H9 (cell line): ENCODE results near the gene BRCA2. TPM values are rescaled to one million over a fixed set of nuclear protein-coding genes. Genes with fewer than 3 reads are reported as not detected.

Experiments
- DNase-seq: peaks from one replicate; pipeline ENCODE4 v3.0.0-alpha.2; 2017
- H2AFZ ChIP-seq: one replicate; pipeline ENCODE4 v1.6.1; 2013; ENCODE audit warnings: mild to moderate bottlenecking, low read length, control low read depth, moderate library complexity
- H2AK5ac ChIP-seq: 2 replicates; pipeline ENCODE4 v1.6.1; 2013; ENCODE audit warnings: low read length, control low read depth, mixed read lengths; ENCODE audit not compliant: insufficient read length
- H2BK120ac ChIP-seq: one replicate; pipeline ENCODE4 v1.6.1; 2013; ENCODE audit warnings: low read depth, mild to moderate bottlenecking, low read length, control low read depth, inconsistent platforms; ENCODE audit not compliant: poor library complexity, severe bottlenecking
- H2BK12ac ChIP-seq: 2 replicates; pipeline ENCODE4 v1.6.1; 2013; ENCODE audit warnings: low read length, control low read depth, mixed read lengths, low read depth; ENCODE audit not compliant: insufficient read length
- H2BK15ac ChIP-seq: 2 replicates; pipeline ENCODE4 v1.6.1; 2013; ENCODE audit warnings: low read depth, low read length, control low read depth
- H2BK20ac ChIP-seq: one replicate; pipeline ENCODE4 v1.6.1; 2013; ENCODE audit warnings: low read depth, mild to moderate bottlenecking, low read length, control low read depth, inconsistent platforms; ENCODE audit not compliant: poor library complexity, severe bottlenecking
- H2BK5ac ChIP-seq: 2 replicates; pipeline ENCODE4 v1.6.1; 2013; ENCODE audit warnings: low read length, control low read depth, mixed read lengths; ENCODE audit not compliant: insufficient read length
- H3K14ac ChIP-seq: 2 replicates; pipeline ENCODE4 v1.6.1; 2013; ENCODE audit warnings: low read length, control low read depth; ENCODE audit not compliant: insufficient read depth
- H3K18ac ChIP-seq: 2 replicates; pipeline ENCODE4 v1.6.1; 2013; ENCODE audit warnings: low read depth, mild to moderate bottlenecking, mixed read lengths, low read length, control low read depth; ENCODE audit not compliant: insufficient read length
- H3K23ac ChIP-seq: 2 replicates; pipeline ENCODE4 v1.6.1; 2013; ENCODE audit warnings: low read length, control low read depth, mixed read lengths, low read depth; ENCODE audit not compliant: insufficient read length
- H3K23me2 ChIP-seq: 2 replicates; pipeline ENCODE4 v1.6.1; 2013; ENCODE audit warnings: low read depth, mild to moderate bottlenecking, mixed read lengths, low read length, control low read depth; ENCODE audit not compliant: insufficient read length, poor library complexity, severe bottlenecking
- H3K27ac ChIP-seq: 2 replicates; pipeline ENCODE4 v1.5.1; 2013; ENCODE audit warnings: low read length, control low read depth, mixed read lengths, low read depth; ENCODE audit not compliant: insufficient read length
- H3K27me3 ChIP-seq: 2 replicates; pipeline ENCODE4 v1.6.1; 2013; ENCODE audit warnings: low read length, control low read depth, inconsistent platforms; ENCODE audit not compliant: insufficient read depth
- H3K4ac ChIP-seq: 2 replicates; pipeline ENCODE4 v1.6.1; 2013; ENCODE audit warnings: low read depth, mild to moderate bottlenecking, control low read depth, inconsistent platforms, low read length, moderate library complexity
- H3K4me1 ChIP-seq: 2 replicates; pipeline ENCODE4 v1.6.1; 2013; ENCODE audit warnings: low read length, control low read depth, inconsistent platforms; ENCODE audit not compliant: insufficient read depth
- H3K4me2 ChIP-seq: 2 replicates; pipeline ENCODE4 v1.6.1; 2013; ENCODE audit warnings: low read length, control low read depth, mixed read lengths; ENCODE audit not compliant: insufficient read length, insufficient read depth
- H3K56ac ChIP-seq: 2 replicates; pipeline ENCODE4 v1.6.1; 2013; ENCODE audit warnings: low read depth, mild to moderate bottlenecking, mixed read lengths, low read length, control low read depth; ENCODE audit not compliant: insufficient read length
- H3K79me1 ChIP-seq: 2 replicates; pipeline ENCODE4 v1.6.1; 2013; ENCODE audit warnings: low read depth, mild to moderate bottlenecking, moderate library complexity, low read length, control low read depth, inconsistent platforms; ENCODE audit not compliant: insufficient read depth, poor library complexity, severe bottlenecking
- H3K79me2 ChIP-seq: 2 replicates; pipeline ENCODE4 v1.6.1; 2013; ENCODE audit warnings: low read length, control low read depth, inconsistent platforms; ENCODE audit not compliant: insufficient read depth
- H3K9ac ChIP-seq: 2 replicates; pipeline ENCODE4 v1.6.1; 2013; ENCODE audit warnings: low read length, control low read depth, mixed read lengths; ENCODE audit not compliant: insufficient read length; ENCODE audit errors: extremely low read depth
- H3K9me3 ChIP-seq: one replicate; pipeline ENCODE4 v1.6.1; 2013; ENCODE audit warnings: low read depth, low read length, inconsistent platforms; ENCODE audit not compliant: control insufficient read depth
- H3T11ph ChIP-seq: one replicate; pipeline ENCODE4 v1.6.1; 2013; ENCODE audit warnings: mild to moderate bottlenecking, low read length, control low read depth, inconsistent platforms
- H4K20me1 ChIP-seq: one replicate; pipeline ENCODE4 v1.6.1; 2013; ENCODE audit not compliant: control insufficient read depth, insufficient read length, insufficient read depth
- H4K5ac ChIP-seq: 2 replicates; pipeline ENCODE4 v1.6.1; 2013; ENCODE audit warnings: low read depth, mild to moderate bottlenecking, mixed read lengths, low read length, control low read depth; ENCODE audit not compliant: insufficient read length
- H4K8ac ChIP-seq: replicated peaks from 2 replicates; pipeline ENCODE4 v1.6.1; 2013; ENCODE audit warnings: low read length, control low read depth, mixed read lengths, low read depth; ENCODE audit not compliant: insufficient read length
- H4K91ac ChIP-seq: 2 replicates; pipeline ENCODE4 v1.6.1; 2013; ENCODE audit warnings: low read depth, mild to moderate bottlenecking, moderate library complexity, mixed read lengths, low read length, control low read depth; ENCODE audit not compliant: insufficient read length
- H3K27ac Mint-ChIP-seq, 3 experiments: 2 replicates in 2 of 3; 3 replicates in 1 of 3; pipeline ENCODE4 v1.8.0; 2020 to 2021; ENCODE audit warnings: mixed read lengths in 3 of 3, mild to moderate bottlenecking in 1 of 3, moderate library complexity in 1 of 3
- H3K27me3 Mint-ChIP-seq: 2 replicates; pipeline ENCODE4 v1.8.0; 2021; ENCODE audit warnings: low read depth, mild to moderate bottlenecking, moderate library complexity, mixed read lengths
- H3K36me3 Mint-ChIP-seq, 3 experiments: 2 replicates in 2 of 3; 3 replicates in 1 of 3; pipeline ENCODE4 v1.8.0; 2020 to 2021; ENCODE audit warnings: low read depth in 3 of 3, mixed read lengths in 3 of 3; ENCODE audit not compliant: insufficient read depth in 1 of 3
- H3K4me1 Mint-ChIP-seq, 2 experiments: 2 replicates each; pipeline ENCODE4 v1.8.0; 2020; ENCODE audit warnings: mixed read lengths in 2 of 2
- H3K4me3 Mint-ChIP-seq, 2 experiments: 2 replicates in 1 of 2; 3 replicates in 1 of 2; pipeline ENCODE4 v1.8.0; 2020 to 2021; ENCODE audit warnings: mild to moderate bottlenecking in 2 of 2, mixed read lengths in 2 of 2, moderate library complexity in 1 of 2
- H3K9me3 Mint-ChIP-seq, 2 experiments: 2 replicates in 1 of 2; 3 replicates in 1 of 2; pipeline ENCODE4 v1.8.0; 2020; ENCODE audit warnings: mild to moderate bottlenecking in 2 of 2, mixed read lengths in 2 of 2, moderate library complexity in 1 of 2
- WGBS: extraction: QIAGEN DNeasy Blood & Tissue Kit; methylation state at CpG from one replicate; pipeline ENCODE4 v1.1.7; 2013; ENCODE audit warnings: missing lambda C conversion rate, low lambda C conversion rate, mixed read lengths; ENCODE audit not compliant: insufficient read length; ENCODE audit errors: extremely low coverage; 5-methylcytosine and 5-hydroxymethylcytosine counted together
- total RNA-seq: library from RNA; stranded (reverse); gene quantifications from 2 replicates; pipeline ENCODE4 v1.2.1, GENCODE V29; 2021
- TF ChIP-seq, protein P1 (sequence below): fragments of 200-600 bp; sonication (generic); conservative IDR thresholded peaks from 3 replicates; pipeline ENCODE4 v1.8.0; 2021; ENCODE audit warnings: antibody characterized with exemption, mild to moderate bottlenecking

Gene BRCA2
- total RNA-seq, 1 experiment from 2014 or later = 17.0 TPM

DNA sequence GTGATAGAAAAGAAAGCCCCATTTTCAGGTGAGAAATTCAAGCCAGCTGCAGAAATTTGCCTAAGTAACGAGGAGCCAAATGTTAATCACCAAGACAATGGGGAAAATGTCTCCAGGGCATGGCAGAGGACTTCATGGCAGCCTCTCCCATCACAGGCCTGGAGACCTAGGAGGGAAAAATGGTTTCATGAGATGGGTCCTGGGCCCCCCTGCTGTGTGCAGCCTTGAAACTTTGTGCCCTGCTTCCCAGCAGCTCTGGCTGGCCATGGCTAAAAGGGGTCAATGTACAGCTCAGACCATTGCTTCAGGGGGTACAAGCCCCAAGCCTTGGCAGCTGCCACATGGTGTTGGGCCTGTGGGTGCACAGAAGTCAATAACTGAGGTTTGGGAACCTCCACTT, 102.7 kb downstream of the BRCA2 start:
- no peak overlapping the region for H3K9ac ChIP-seq
- H2AK5ac ChIP-seq = no peak overlapping the region
- no peak overlapping the region for H3K27ac Mint-ChIP-seq
- no peak overlapping the region for H3K18ac ChIP-seq
- H2BK12ac ChIP-seq = no peak overlapping the region
- H3K27ac ChIP-seq = no peak overlapping the region
- no peaks in the 10 kb centered on the region for H3K23me2 ChIP-seq
- H3K4me3 Mint-ChIP-seq = no peak overlapping the region
- no peak overlapping the region for H3K56ac ChIP-seq
- H3T11ph ChIP-seq = no peak overlapping the region
- peaks cover 20 to 29% (median 23%) of the 10 kb centered on the region in 3 experiments for H3K36me3 Mint-ChIP-seq
- no peaks in the 10 kb centered on the region for H4K20me1 ChIP-seq
- H3K4ac ChIP-seq = no peak overlapping the region
- H3K79me2 ChIP-seq = no peaks in the 10 kb centered on the region
- H3K9me3 Mint-ChIP-seq = peaks cover 25% of the 10 kb centered on the region in 2 experiments
- H3K4me1 Mint-ChIP-seq = peaks cover 3 to 7% of the 10 kb centered on the region in 2 experiments; a peak in 2 of 4 replicates
- H3K27me3 ChIP-seq = no peaks in the 10 kb centered on the region
- H3K79me1 ChIP-seq = no peaks in the 10 kb centered on the region
- H4K8ac ChIP-seq = no peak overlapping the region
- no peak overlapping the region for H3K23ac ChIP-seq
- no peak overlapping the region for H2BK120ac ChIP-seq
- H3K14ac ChIP-seq = no peak overlapping the region
- H3K9me3 ChIP-seq = no peaks in the 10 kb centered on the region
- no peak overlapping the region for H2BK15ac ChIP-seq
- no peak overlapping the region for H2BK5ac ChIP-seq
- TF ChIP-seq, protein P1, sequence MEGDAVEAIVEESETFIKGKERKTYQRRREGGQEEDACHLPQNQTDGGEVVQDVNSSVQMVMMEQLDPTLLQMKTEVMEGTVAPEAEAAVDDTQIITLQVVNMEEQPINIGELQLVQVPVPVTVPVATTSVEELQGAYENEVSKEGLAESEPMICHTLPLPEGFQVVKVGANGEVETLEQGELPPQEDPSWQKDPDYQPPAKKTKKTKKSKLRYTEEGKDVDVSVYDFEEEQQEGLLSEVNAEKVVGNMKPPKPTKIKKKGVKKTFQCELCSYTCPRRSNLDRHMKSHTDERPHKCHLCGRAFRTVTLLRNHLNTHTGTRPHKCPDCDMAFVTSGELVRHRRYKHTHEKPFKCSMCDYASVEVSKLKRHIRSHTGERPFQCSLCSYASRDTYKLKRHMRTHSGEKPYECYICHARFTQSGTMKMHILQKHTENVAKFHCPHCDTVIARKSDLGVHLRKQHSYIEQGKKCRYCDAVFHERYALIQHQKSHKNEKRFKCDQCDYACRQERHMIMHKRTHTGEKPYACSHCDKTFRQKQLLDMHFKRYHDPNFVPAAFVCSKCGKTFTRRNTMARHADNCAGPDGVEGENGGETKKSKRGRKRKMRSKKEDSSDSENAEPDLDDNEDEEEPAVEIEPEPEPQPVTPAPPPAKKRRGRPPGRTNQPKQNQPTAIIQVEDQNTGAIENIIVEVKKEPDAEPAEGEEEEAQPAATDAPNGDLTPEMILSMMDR = no peak
- no peaks in the 10 kb centered on the region for H3K27me3 Mint-ChIP-seq
- no peak overlapping the region for H3K4me2 ChIP-seq
- H4K91ac ChIP-seq = no peak overlapping the region
- WGBS = no CpG with 5 or more reads among the region's 1 CpG
- DNase-seq = no peak
- no peak overlapping the region for H2BK20ac ChIP-seq
- H4K5ac ChIP-seq = no peak overlapping the region
- no peak overlapping the region for H2AFZ ChIP-seq
- H3K4me1 ChIP-seq = 0 out of 2 replicates have a peak, but pooled peaks cover 2% of the 10 kb centered on the region
